ENCODE measurements around the gene HMGXB4.

The HMGXB4 gene

GRCh38 chr22:35257002-35257320 is 332 bp upstream of the HMGXB4 start:
- DNase-seq = no peak

- DNase-seq = peak in 7 of 56 donors; percentile 1 to 35 (median 6)
These were observed 1.1 kb downstream of the HMGXB4 start for GRCh38 chr22:35258191-35258988.

- DNase-seq = no peak
These were observed 7.7 kb downstream of the HMGXB4 start for GRCh38 chr22:35264986-35265385.

- no peak for DNase-seq
These were observed 9.0 kb downstream of the HMGXB4 start for GRCh38 chr22:35266277-35266676.

GRCh38 chr22:35269630-35270029 is 12.3 kb downstream of the HMGXB4 start:
- no peak for DNase-seq

GRCh38 chr22:35274154-35274871 is 17.0 kb downstream of the HMGXB4 start:
- no peak for DNase-seq

- DNase-seq = no peak
These were observed 18.3 kb downstream of the HMGXB4 start for GRCh38 chr22:35275580-35275979.

- no peak for DNase-seq
These were observed 18.7 kb downstream of the HMGXB4 start for GRCh38 chr22:35276019-35276418.

GRCh38 chr22:35288116-35288515 is 30.8 kb downstream of the HMGXB4 start:
- DNase-seq = no peak

GRCh38 chr22:35292786-35293185 is 35.5 kb downstream of the HMGXB4 start:
- DNase-seq = no peak

GRCh38 chr22:35296051-35296450 is 38.8 kb downstream of the HMGXB4 start:
- DNase-seq = no peak

GRCh38 chr22:35299217-35299672 is 42.0 kb downstream of the HMGXB4 start:
- peak in 12 of 56 donors; percentile 46 to 71 (median 60) for DNase-seq

GRCh38 chr22:35299673-35300499 is 42.6 kb downstream of the HMGXB4 start, which contains the start of gene TOM1:
TSS of gene TOM1 (plus strand) at chr22:35299894. CDS start at chr22:35299929, 35 bp downstream.
- DNase-seq = peak; percentile 85 to 100 (median 97)

GRCh38 chr22:35301372-35301874 is 44.1 kb downstream of the HMGXB4 start:
- DNase-seq = peak in 1 of 56 donors; percentile 14

- no peak for DNase-seq
These were observed 45.8 kb downstream of the HMGXB4 start for GRCh38 chr22:35303029-35303624.

GRCh38 chr22:35305525-35306070 is 48.3 kb downstream of the HMGXB4 start:
- no peak for DNase-seq

GRCh38 chr22:35306350-35306967 is 49.2 kb downstream of the HMGXB4 start:
- DNase-seq = no peak

- DNase-seq = no peak
These were observed 50.1 kb downstream of the HMGXB4 start for GRCh38 chr22:35307372-35307771.

GRCh38 chr22:35307892-35308291 is 50.6 kb downstream of the HMGXB4 start:
- no peak for DNase-seq

- DNase-seq = no peak
These were observed 51.3 kb downstream of the HMGXB4 start for GRCh38 chr22:35308480-35309021.
